ENCODE data around the gene SCAMP1. TPM values are rescaled to one million over a fixed set of nuclear protein-coding genes. Genes with fewer than 3 reads are reported as not detected.

The SCAMP1 gene
- total and polyA plus RNA-seq, 2 experiments from 2014 or later = 22.4 to 47.6 TPM

- Histone ChIP-seq H3K9me3 (ENCODE audit: low read depth) (no peaks in the 10 kb centered on the region), H3K4me1 (ENCODE audit: insufficient read depth) (peaks cover 16% of the 10 kb centered on the region), H3K36me3 (replicated peaks; ENCODE audit: insufficient read depth, low read depth) (no peaks in the 10 kb centered on the region), H3K27ac (peak overlapping the region; percentile 96), H3K4me2 (peak overlapping the region; percentile 78), H2AFZ (peak overlapping the region; percentile 96), H3K9me2 (replicated peaks; ENCODE audit: insufficient read depth) (no peaks in the 10 kb centered on the region), H3K79me2 (peaks cover 59% of the 10 kb centered on the region), H4K20me1 (ENCODE audit: insufficient read depth, poor library complexity, severe bottlenecking) (no peaks in the 10 kb centered on the region), H3K4me3 (peak overlapping the region; percentile 87), H3K27me3 (no peaks in the 10 kb centered on the region)
- under 1% methylated on average over 31 of the region's 36 CpGs for WGBS (ENCODE audit: low lambda C conversion rate, missing lambda C conversion rate)
- no peak for TF ChIP-seq EZH2phosphoT487 (IDR thresholded peaks at IDR 0.05; ENCODE audit: low read depth, severe bottlenecking, unreplicated experiment)
- no peak for TF ChIP-seq EZH2 (IDR thresholded peaks at IDR 0.05; ENCODE audit: borderline replicate concordance)
- peak; percentile 33 for TF ChIP-seq CTCF (IDR thresholded peaks at IDR 0.05; ENCODE audit: poor library complexity)
- DNase-seq (ENCODE audit: low spot score) = peak; percentile 73
These were observed 660 bp downstream of the SCAMP1 start for GRCh38 chr5:78360924-78361630.

DNA sequence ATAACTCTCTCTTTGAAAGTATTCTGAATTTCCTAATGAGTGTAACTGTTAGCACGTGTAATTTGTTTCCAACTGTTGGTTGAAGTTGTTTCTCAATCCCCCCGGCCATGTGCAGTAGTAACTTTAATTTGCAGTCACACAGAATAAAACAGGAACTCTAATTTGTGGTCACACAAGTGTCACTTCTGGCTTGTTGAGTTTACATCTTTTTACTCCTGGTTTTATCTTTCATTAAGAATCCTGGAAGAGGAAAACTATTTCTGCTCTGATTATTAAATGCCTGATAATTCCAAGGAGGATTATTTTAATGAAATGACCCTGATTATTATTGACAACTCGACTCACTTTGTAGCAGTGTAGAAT, 1.2 kb downstream of the SCAMP1 start:
- Histone ChIP-seq H3K79me2 (peaks cover 65% of the 10 kb centered on the region), H3K9me2 (replicated peaks; ENCODE audit: insufficient read depth) (no peaks in the 10 kb centered on the region), H3K27me3 (no peaks in the 10 kb centered on the region), H3K27ac (peak overlapping the region; percentile 96), H3K4me2 (peak overlapping the region; percentile 78), H3K4me3 (peak overlapping the region; percentile 87), H3K4me1 (ENCODE audit: insufficient read depth) (peaks cover 16% of the 10 kb centered on the region), H3K9me3 (ENCODE audit: low read depth) (no peaks in the 10 kb centered on the region), H2AFZ (peak overlapping the region; percentile 96), H4K20me1 (ENCODE audit: insufficient read depth, poor library complexity, severe bottlenecking) (no peaks in the 10 kb centered on the region), H3K36me3 (replicated peaks; ENCODE audit: insufficient read depth, low read depth) (no peaks in the 10 kb centered on the region)
- no peak for DNase-seq (ENCODE audit: low spot score)
- WGBS (ENCODE audit: low lambda C conversion rate, missing lambda C conversion rate) = 22% methylated on average over 3 of the region's 3 CpGs
- TF ChIP-seq EZH2phosphoT487 (IDR thresholded peaks at IDR 0.05; ENCODE audit: low read depth, severe bottlenecking, unreplicated experiment) (no peak), CTCF (IDR thresholded peaks at IDR 0.05; ENCODE audit: poor library complexity) (no peak)

DNA sequence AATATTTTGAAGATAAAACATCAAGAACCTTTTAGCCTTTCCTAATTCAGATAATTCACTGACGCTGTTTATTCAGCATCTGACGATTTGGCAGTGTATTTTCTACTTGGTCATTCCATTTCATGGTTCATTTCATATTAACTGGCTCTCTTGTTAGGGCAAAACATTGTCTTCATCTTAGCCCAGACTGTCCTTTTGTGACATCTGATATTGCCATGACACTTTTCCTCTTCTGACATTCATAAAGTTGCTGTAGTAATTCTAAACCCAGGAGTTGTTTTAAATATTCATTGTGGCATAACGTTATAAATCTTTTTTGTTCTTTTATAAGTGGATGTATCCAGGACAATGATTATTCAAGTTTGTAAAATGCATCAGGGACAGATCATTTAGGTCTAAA, 1.8 kb downstream of the SCAMP1 start:
- Histone ChIP-seq H3K4me2 (peak overlapping the region; percentile 78), H3K79me2 (peaks cover 71% of the 10 kb centered on the region)
- TF ChIP-seq EZH2phosphoT487 (IDR thresholded peaks at IDR 0.05; ENCODE audit: low read depth, severe bottlenecking, unreplicated experiment) (no peak), EZH2 (IDR thresholded peaks at IDR 0.05; ENCODE audit: borderline replicate concordance) (no peak), CTCF (IDR thresholded peaks at IDR 0.05; ENCODE audit: poor library complexity) (no peak)

More for the DNA sequence above, 1.8 kb downstream of the SCAMP1 start:
- H4K20me1 ChIP-seq (ENCODE audit: insufficient read depth, poor library complexity, severe bottlenecking) = no peaks in the 10 kb centered on the region
- H3K9me2 ChIP-seq (replicated peaks; ENCODE audit: insufficient read depth) = no peaks in the 10 kb centered on the region
- H2AFZ ChIP-seq = no peak overlapping the region
- no peaks in the 10 kb centered on the region for H3K27me3 ChIP-seq
- H3K27ac ChIP-seq = peak overlapping the region; percentile 96
- H3K36me3 ChIP-seq (replicated peaks; ENCODE audit: insufficient read depth, low read depth) = no peaks in the 10 kb centered on the region
- H3K4me3 ChIP-seq = no peak overlapping the region
- H3K4me1 ChIP-seq (ENCODE audit: insufficient read depth) = peaks cover 16% of the 10 kb centered on the region
- no peaks in the 10 kb centered on the region for H3K9me3 ChIP-seq (ENCODE audit: low read depth)
- DNase-seq (ENCODE audit: low spot score) = no peak
- 65% methylated on average over 3 of the region's 3 CpGs for WGBS (ENCODE audit: low lambda C conversion rate, missing lambda C conversion rate)

Data from hepatocyte (in vitro differentiated cells).